Activated CD4-positive, CD25-positive, alpha-beta regulatory T cell treated with anti-CD3 and anti-CD28 coated beads, Interleukin-2, amount 50 U/mL, for 16 hours (primary cell): ENCODE measurements around the gene MGMT.
A peak's percentile ranks its signal among the peaks of the same experiment; 100 is the strongest.
"Not testable (repeated sequence)": the region's sequence is repeated elsewhere in the genome, so short reads cannot be mapped to it uniquely, and the experiment has no call there.

Source experiments
- DNase-seq: peaks from one replicate; pipeline ENCODE4 v3.0.0-alpha.2; 2020; ENCODE audit warnings: low read depth, low spot score

MGMT gene

DNA sequence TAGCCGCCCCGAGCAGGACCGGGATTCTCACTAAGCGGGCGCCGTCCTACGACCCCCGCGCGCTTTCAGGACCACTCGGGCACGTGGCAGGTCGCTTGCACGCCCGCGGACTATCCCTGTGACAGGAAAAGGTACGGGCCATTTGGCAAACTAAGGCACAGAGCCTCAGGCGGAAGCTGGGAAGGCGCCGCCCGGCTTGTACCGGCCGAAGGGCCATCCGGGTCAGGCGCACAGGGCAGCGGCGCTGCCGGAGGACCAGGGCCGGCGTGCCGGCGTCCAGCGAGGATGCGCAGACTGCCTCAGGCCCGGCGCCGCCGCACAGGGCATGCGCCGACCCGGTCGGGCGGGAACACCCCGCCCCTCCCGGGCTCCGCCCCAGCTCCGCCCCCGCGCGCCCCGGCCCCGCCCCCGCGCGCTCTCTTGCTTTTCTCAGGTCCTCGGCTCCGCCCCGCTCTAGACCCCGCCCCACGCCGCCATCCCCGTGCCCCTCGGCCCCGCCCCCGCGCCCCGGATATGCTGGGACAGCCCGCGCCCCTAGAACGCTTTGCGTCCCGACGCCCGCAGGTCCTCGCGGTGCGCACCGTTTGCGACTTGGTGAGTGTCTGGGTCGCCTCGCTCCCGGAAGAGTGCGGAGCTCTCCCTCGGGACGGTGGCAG lies at the start of gene MGMT:
Gene MGMT, plus strand, starts transcription at position 539 of the 656 bp plus-strand sequence.
- DNase-seq, result peak; percentile 97

DNA sequence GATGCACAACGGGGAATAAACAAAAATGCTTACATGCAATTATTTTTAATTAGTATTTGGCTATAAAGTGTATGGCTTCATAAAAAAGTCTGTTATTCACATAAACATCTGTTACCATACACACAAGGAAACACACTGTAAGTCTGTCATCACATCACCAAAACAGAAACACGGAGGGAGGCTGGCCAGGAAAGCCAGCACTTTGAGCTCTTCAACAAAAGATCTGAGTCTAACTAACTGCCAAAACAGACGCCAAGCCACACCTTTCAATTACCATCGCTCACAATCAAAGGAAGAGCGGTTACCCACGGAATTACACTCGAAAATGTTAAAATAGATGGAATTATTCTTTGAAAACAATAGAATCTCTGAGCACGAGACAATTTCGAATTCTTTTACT lies 49.2 kb upstream of the MGMT start:
- DNase-seq, result no peak

- no peak for DNase-seq
Observed at GRCh38 chr10:129418496-129419225, 48.4 kb upstream of the MGMT start.

- DNase-seq, result no peak
Observed at GRCh38 chr10:129419397-129419796, 47.6 kb upstream of the MGMT start.

DNA sequence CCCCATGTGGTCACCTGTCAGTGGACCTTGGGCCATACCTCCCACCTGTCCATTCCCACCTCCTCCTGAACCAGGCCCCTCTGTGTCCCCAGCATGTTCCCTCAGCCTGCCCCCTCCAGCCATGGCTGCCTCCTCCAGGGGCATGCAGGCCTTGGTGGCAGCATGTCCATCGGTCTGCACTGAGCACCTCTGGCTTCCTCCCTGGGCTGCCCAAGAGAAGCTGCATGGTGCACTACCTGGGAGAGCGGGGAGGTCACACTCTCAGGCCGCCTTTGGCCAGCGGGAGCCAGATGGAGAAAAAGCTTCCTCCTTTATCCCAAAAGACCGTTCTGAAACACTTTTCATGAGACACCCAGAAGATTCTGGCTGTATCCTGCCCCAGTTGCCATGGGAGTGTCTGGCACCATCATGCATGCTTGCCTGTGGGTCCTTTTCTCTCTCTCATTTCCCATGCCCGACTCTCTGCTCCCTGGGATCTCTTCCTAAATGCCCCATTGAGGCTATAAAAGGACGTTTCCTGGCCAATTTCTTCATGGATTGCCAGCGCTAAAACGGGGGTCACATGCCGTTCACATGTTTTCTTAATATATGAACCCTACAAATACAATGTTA lies 45.5 kb upstream of the MGMT start:
- DNase-seq, result no peak

DNA sequence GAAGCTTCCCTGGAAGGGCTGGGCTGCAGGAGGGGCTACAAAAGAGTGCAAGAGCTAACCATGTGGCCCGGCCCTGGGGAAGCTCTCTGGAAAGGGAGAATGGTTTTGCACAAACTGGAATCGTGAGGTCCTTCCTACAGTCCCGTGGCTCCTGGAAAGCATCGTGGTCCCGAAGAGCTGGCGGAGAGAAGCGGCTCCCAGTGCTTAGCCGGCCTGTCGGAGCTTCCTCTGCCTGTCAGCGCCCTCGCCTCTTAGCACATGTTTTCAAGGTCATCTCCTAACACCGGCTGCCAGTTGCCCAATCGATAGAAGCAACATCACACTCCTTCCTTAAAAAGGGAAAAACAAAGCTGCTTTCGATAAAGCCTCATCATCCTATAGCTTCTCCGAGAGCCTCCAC lies 42.1 kb upstream of the MGMT start:
- no peak for DNase-seq

GRCh38 chr10:129426606-129427005 lies 40.4 kb upstream of the MGMT start:
- no peak for DNase-seq

DNA sequence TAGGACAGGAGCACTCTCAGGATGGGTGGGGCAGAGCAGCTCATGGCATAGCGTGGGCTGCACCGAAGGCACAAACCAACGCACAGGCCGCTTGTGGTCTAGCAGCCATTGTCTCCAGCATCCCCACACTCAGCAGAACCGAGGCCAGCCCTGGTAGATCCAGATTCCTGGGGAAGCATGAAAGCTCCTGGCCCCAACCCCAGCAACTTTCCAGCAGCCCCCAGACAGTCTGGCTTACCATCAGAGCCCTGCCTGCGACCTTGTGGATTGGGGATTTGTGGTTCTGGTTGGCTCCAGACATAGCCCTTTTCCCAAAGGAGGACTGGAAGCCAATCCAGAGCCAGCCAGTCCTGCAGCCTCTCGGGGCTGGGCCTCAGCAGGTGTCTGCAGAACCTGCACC lies 33.8 kb upstream of the MGMT start:
- DNase-seq, result no peak

DNA sequence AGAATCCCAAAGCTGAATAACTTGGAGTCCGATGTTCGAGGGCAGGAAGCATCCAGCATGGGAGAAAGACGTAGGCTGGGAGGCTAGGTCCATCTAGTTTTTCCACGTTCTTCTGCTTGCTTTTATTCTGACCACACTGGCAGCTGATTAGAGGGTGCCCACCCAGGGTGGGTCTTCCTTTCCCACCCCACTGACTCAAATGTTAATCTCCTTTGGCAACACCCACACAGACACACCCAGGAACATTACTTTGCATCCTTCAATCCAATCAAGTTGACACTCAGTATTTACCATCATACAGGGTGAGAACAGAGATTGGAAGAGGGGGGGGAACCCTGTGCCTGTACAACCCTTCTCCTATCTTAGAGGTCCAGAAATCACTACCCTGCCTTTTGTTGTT lies 31.3 kb upstream of the MGMT start:
- DNase-seq, result not testable (repeated sequence)

DNA sequence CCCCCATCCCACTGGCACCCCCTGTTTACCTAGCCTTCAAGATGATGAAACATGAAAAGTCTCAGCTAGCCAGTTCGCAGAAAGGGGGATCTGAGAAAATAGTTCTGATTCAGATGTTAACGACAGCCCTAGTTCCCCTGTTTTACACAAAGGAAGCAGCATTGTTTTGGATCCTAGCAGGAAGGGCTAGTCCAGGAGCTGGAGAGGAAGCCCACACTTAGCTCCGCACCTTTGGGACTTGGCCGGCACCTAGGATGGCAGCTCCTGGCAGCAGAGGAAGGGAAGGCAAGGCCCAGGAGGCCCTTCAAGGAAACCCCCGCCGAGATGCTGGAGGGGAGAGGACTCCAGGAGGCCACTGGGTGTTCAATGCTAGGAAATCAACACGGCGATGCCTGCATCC lies 29.0 kb upstream of the MGMT start:
- no peak for DNase-seq

DNA sequence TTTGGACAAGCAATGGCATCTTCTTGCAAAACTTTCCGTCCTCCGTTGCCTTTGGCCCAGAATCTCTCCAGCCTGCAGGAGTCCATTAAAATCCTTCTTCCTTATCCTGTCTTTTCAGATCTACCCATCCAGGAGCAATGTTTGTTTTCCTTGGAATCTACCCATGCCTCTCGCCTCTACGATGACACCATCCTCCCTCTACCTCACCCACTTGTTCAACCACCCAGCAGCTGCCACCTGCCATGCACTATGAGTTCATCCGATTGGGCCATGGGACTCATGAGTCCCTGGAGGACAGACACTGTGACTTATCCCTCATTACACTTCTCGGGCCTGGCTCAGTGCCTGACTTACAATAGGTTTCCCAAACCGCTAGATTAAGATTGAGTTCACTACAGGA lies 26.8 kb upstream of the MGMT start:
- no peak for DNase-seq

DNA sequence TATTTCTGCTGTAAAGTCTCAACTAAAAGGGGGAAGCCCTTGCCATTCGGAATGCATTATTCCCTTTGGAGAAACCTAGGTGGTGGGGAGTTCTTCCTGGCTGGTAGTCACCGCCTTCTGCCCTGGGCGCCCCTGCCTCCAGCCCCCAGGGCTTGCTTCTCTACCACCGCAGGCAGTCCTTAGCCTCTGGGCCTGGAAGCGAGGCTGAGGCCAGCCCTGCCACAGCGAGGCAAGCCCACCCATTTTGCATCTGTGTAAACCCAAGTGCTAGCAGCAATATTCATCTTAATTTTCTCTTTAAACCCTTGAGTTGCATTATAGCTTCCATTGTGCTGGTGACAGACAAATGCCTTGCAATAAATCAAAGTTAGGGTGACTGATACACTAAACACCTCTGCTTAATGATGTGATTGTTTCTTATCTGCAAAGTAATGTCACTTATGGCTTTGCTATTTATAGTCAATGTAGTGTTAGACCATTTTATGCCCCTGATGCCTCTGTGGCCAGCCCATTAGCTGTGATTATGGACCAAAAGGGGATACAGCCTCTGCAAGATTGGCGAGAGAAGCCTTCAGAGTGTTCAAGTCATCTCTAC lies 26.2 kb upstream of the MGMT start:
- DNase-seq, result no peak

- no peak for DNase-seq
Observed at GRCh38 chr10:129441372-129442009, 25.6 kb upstream of the MGMT start.

DNA sequence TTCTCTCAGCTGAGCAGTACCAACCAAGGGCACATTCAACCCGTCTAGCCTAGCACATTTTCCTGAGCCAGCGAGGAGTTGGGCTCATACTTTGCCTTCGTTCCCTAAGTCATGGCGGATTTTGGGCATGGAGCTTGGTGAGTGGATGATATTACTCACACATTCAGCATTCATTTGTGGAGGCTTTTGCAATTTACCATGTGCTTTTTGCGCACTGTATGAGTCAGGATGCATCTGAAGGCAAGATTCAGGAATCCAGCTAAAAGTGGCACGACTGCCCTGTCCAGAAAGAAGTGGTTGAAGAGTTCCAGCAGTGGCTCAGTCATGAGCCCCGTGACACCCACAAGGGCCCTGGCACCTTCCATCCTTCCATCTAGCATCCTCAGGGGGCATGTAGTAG lies 24.2 kb upstream of the MGMT start:
- DNase-seq, result no peak

- DNase-seq, result no peak
Observed at GRCh38 chr10:129444359-129444758, 22.7 kb upstream of the MGMT start.

GRCh38 chr10:129445436-129446182 lies 21.4 kb upstream of the MGMT start:
- no peak for DNase-seq

GRCh38 chr10:129446183-129446581 lies 20.9 kb upstream of the MGMT start:
- DNase-seq, result no peak

GRCh38 chr10:129447486-129447885 lies 19.6 kb upstream of the MGMT start:
- no peak for DNase-seq

DNA sequence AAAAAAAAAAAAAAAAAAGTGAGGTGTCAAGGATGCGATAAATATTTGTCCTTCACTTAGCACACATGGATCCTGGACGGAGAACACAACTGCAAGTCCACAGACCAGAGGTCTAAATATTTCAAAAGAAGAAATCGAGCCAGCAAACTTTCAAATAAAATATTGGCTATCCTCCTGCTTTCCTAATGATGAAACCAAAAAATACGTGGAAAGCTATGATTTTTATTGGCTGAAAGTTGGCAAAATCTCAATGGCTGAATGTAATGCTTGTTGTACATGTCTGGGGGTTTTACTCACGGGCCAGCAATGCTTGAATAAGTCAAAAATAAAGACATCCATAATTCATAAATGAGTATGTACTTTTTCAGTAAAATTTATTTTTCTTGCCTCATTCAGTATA lies 19.0 kb upstream of the MGMT start:
- no peak for DNase-seq

- DNase-seq, result no peak
Observed at GRCh38 chr10:129448539-129448938, 18.5 kb upstream of the MGMT start.

- DNase-seq, result no peak
Observed at GRCh38 chr10:129449893-129450292, 17.1 kb upstream of the MGMT start.
